ENCODE data around the gene SP1. TPM values are rescaled to one million over a fixed set of nuclear protein-coding genes. Genes with fewer than 3 reads are reported as not detected.

SP1 gene
- total and polyA plus RNA-seq, 2 of the 4 experiments (the other 2 are of a cell fraction) = 19.7 to 53.6 TPM

DNA sequence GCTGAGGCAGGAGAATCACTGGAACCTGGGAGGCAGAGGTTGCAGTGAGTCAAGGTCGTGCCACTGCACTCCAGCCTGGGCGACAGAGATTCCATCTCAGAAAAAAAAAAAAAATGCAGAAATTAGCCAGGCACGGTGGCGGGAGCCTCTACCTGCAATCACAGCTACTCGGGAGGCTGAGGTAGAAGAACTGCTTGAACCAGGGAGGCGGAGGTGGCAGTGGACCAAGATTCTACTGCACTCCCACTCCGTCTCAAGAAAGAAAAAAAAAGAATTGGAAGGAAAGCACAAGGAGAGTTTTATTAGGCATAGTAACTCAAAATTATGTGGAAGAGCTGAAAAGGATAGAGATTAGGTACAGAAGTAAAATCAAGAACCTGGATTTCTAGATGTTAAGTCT is 22.9 kb downstream of the SP1 start:
- Histone ChIP-seq H4K5ac (ENCODE audit: low read depth, low read length) (no peak overlapping the region), H4K8ac (ENCODE audit: low read depth in 2 of 2, low read length in 2 of 2) (no peak overlapping the region), H3K4me2 (ENCODE audit: low read depth, low read length) (no peak overlapping the region), H3K56ac (ENCODE audit: extremely low read depth, insufficient read depth, low read length) (no peak overlapping the region), H2BK5ac (ENCODE audit: low read depth, low read length, poor library complexity, severe bottlenecking) (no peak overlapping the region), H3K9ac (ENCODE audit: low read depth, low read length) (no peak overlapping the region), H3K27me3 (ENCODE audit: control insufficient read depth, insufficient read depth, low read length) (no peaks in the 10 kb centered on the region), H3K79me1 (ENCODE audit: low read depth in 1 of 2, low read length in 2 of 2) (peaks cover 29 to 60% of the 10 kb centered on the region in 2 experiments), H3K36me3 (ENCODE audit: control insufficient read depth, insufficient read depth, low read length) (peaks cover 25% of the 10 kb centered on the region), H2AK9ac (replicated peaks; ENCODE audit: low read depth, low read length, poor library complexity) (no peak overlapping the region), H2AK5ac (ENCODE audit: low read depth, low read length) (no peak overlapping the region), H3K4me3 (ENCODE audit: insufficient read depth, low read depth, low read length) (no peak overlapping the region), H3K18ac (ENCODE audit: low read depth, low read length) (no peak overlapping the region), H2BK20ac (ENCODE audit: low read depth, low read length) (no peak overlapping the region), H4K20me1 (ENCODE audit: insufficient read depth, low read length) (no peaks in the 10 kb centered on the region), H3K9me1 (ENCODE audit: insufficient read depth, low read length) (peaks cover 9% of the 10 kb centered on the region), H3K4me1 (ENCODE audit: control insufficient read depth, insufficient read depth, low read length) (no peaks in the 10 kb centered on the region), H2BK120ac (ENCODE audit: low read depth, low read length) (no peak overlapping the region), H2BK15ac (ENCODE audit: low read depth, low read length) (no peak overlapping the region), H4K91ac (ENCODE audit: insufficient read depth, low read depth, low read length) (no peak overlapping the region), H3K23ac (ENCODE audit: low read depth, low read length) (no peak overlapping the region), H3K9me3 (ENCODE audit: control insufficient read depth, insufficient read depth, low read length) (no peaks in the 10 kb centered on the region), H2AFZ (replicated peaks; ENCODE audit: low read length, poor library complexity) (no peak overlapping the region), H3K27ac (ENCODE audit: insufficient read depth, low read length) (no peak overlapping the region), H3K4ac (ENCODE audit: low read depth, low read length) (no peak overlapping the region), H3K14ac (replicated peaks; ENCODE audit: low read depth, low read length) (no peak overlapping the region)
- intact Hi-C loops (cut with micrococcal nuclease) (no loop called here), in situ Hi-C loops (cut with MboI; ENCODE audit: low sequenced_read_pairs) (no loop called here), dilution Hi-C loops (cut with HindIII; ENCODE audit: low sequenced_read_pairs, unreplicated experiment) (no loop called here)
- DNase-seq (no peak), ATAC-seq (ENCODE audit: low read depth) (no peak)
- no TSS peak for BruUV-seq (replicated peaks)
- no peak for TF ChIP-seq RFX5 (IDR thresholded peaks at IDR 0.05; ENCODE audit: low read depth, low read length)
- TF ChIP-seq CHD1 (IDR thresholded peaks at IDR 0.05; ENCODE audit: low read depth, low read length) = no peak
- no peak for TF ChIP-seq BHLHE40 (IDR thresholded peaks at IDR 0.05; ENCODE audit: low read depth, low read length)
- TF ChIP-seq, protein P1, sequence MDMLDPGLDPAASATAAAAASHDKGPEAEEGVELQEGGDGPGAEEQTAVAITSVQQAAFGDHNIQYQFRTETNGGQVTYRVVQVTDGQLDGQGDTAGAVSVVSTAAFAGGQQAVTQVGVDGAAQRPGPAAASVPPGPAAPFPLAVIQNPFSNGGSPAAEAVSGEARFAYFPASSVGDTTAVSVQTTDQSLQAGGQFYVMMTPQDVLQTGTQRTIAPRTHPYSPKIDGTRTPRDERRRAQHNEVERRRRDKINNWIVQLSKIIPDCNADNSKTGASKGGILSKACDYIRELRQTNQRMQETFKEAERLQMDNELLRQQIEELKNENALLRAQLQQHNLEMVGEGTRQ (IDR thresholded peaks at IDR 0.05; ENCODE audit: low read depth, low read length) = no peak
- TF ChIP-seq, protein P2, sequence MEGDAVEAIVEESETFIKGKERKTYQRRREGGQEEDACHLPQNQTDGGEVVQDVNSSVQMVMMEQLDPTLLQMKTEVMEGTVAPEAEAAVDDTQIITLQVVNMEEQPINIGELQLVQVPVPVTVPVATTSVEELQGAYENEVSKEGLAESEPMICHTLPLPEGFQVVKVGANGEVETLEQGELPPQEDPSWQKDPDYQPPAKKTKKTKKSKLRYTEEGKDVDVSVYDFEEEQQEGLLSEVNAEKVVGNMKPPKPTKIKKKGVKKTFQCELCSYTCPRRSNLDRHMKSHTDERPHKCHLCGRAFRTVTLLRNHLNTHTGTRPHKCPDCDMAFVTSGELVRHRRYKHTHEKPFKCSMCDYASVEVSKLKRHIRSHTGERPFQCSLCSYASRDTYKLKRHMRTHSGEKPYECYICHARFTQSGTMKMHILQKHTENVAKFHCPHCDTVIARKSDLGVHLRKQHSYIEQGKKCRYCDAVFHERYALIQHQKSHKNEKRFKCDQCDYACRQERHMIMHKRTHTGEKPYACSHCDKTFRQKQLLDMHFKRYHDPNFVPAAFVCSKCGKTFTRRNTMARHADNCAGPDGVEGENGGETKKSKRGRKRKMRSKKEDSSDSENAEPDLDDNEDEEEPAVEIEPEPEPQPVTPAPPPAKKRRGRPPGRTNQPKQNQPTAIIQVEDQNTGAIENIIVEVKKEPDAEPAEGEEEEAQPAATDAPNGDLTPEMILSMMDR (conservative IDR thresholded peaks at IDR 0.05; ENCODE audit: low read depth, low read length) = no peak
- no peak for TF ChIP-seq CEBPB (IDR thresholded peaks at IDR 0.05; ENCODE audit: low read depth, low read length)
- TF ChIP-seq RAD21 (IDR thresholded peaks at IDR 0.05; ENCODE audit: low read length) = no peak
- TF ChIP-seq SMC3 (IDR thresholded peaks at IDR 0.05; ENCODE audit: low read depth, low read length) = no peak
- no peak for TF ChIP-seq MAFK (IDR thresholded peaks at IDR 0.05; ENCODE audit: low read depth, low read length)
- no peak for TF ChIP-seq NFE2L2 (IDR thresholded peaks at IDR 0.05; ENCODE audit: low read depth, low read length)
- TF ChIP-seq MAZ (IDR thresholded peaks at IDR 0.05; ENCODE audit: borderline replicate concordance, low read depth, low read length) = no peak
- TF ChIP-seq POLR2A (IDR thresholded peaks at IDR 0.05; ENCODE audit: low read depth, low read length) = no peak
- TF ChIP-seq, protein P3, sequence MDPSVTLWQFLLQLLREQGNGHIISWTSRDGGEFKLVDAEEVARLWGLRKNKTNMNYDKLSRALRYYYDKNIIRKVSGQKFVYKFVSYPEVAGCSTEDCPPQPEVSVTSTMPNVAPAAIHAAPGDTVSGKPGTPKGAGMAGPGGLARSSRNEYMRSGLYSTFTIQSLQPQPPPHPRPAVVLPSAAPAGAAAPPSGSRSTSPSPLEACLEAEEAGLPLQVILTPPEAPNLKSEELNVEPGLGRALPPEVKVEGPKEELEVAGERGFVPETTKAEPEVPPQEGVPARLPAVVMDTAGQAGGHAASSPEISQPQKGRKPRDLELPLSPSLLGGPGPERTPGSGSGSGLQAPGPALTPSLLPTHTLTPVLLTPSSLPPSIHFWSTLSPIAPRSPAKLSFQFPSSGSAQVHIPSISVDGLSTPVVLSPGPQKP (IDR thresholded peaks at IDR 0.05; ENCODE audit: borderline replicate concordance, low read depth, low read length) = no peak
- TF ChIP-seq FOS (IDR thresholded peaks at IDR 0.05; ENCODE audit: low read depth, low read length) = no peak
- no peak for TF ChIP-seq RCOR1 (IDR thresholded peaks at IDR 0.05; ENCODE audit: insufficient replicate concordance, low read length)
- TF ChIP-seq MXI1 (IDR thresholded peaks at IDR 0.05; ENCODE audit: borderline replicate concordance, low read depth, low read length) = no peak
- ChIA-PET POLR2A (ENCODE audit: unreplicated experiment) (no interaction called here), CTCF (no interaction called here)
- WGBS, 2 experiments (ENCODE audit: extremely low coverage in 2 of 2, insufficient read length in 1 of 2) = no CpG with 5 or more reads among the region's 7 CpGs

Data from IMR-90 (cell line).